Natural killer cell (primary cell): ENCODE results near the gene FIBCD1. TPM values are rescaled to one million over a fixed set of nuclear protein-coding genes. Genes with fewer than 3 reads are reported as not detected.

ENCODE experiments used
- ATAC-seq, 3 donors: fragments of 150-1000 bp in 2 of 3; fragments of 200-7000 bp in 1 of 3; cut with Tn5 transposase; 1 replicate in 1 of 3; 2 replicates in 2 of 3; pipeline ENCODE4 v1.10.0; 2021; ENCODE audit warnings: mild to moderate bottlenecking in 2 of 3, moderate library complexity in 2 of 3
- DNase-seq, 2 donors: peaks; one replicate each; pipeline versions ENCODE4 v3.0.0 to v3.0.0-alpha.2; 2013 to 2021; ENCODE audit warnings: mixed read lengths in 1 of 2
- H3K27ac ChIP-seq: one replicate; pipeline ENCODE4 v1.5.1; 2013; ENCODE audit warnings: mild to moderate bottlenecking, low read length
- H3K27me3 ChIP-seq: one replicate; pipeline ENCODE4 v1.6.1; 2013; ENCODE audit warnings: low read length; ENCODE audit not compliant: control insufficient read depth, insufficient read depth
- H3K36me3 ChIP-seq: one replicate; pipeline ENCODE4 v1.6.1; 2013; ENCODE audit warnings: low read length; ENCODE audit not compliant: control insufficient read depth, insufficient read depth
- H3K4me1 ChIP-seq: one replicate; pipeline ENCODE4 v1.6.1; 2013; ENCODE audit warnings: low read length; ENCODE audit not compliant: control insufficient read depth, insufficient read depth
- H3K4me3 ChIP-seq: one replicate; pipeline ENCODE4 v1.5.1; 2013; ENCODE audit warnings: low read length
- H3K9me3 ChIP-seq: one replicate; pipeline ENCODE4 v1.6.1; 2013; ENCODE audit warnings: low read length; ENCODE audit not compliant: control insufficient read depth, insufficient read depth
- H3K27ac Mint-ChIP-seq, 2 donors: one replicate each; pipeline ENCODE4 v1.8.0; 2022; ENCODE audit warnings: mild to moderate bottlenecking in 2 of 2, mixed read lengths in 2 of 2, moderate library complexity in 1 of 2
- H3K27me3 Mint-ChIP-seq, 2 donors: one replicate each; pipeline ENCODE4 v1.8.0; 2022; ENCODE audit warnings: low read depth in 2 of 2, mixed read lengths in 2 of 2
- H3K36me3 Mint-ChIP-seq: one replicate; pipeline ENCODE4 v1.8.0; 2022; ENCODE audit warnings: mixed read lengths
- H3K4me1 Mint-ChIP-seq, 2 donors: one replicate each; pipeline ENCODE4 v1.8.0; 2022; ENCODE audit warnings: mixed read lengths in 2 of 2
- H3K4me3 Mint-ChIP-seq: one replicate; pipeline ENCODE4 v1.8.0; 2022; ENCODE audit warnings: mild to moderate bottlenecking, moderate library complexity, mixed read lengths
- H3K9me3 Mint-ChIP-seq, 2 donors: one replicate each; pipeline ENCODE4 v1.8.0; 2022; ENCODE audit warnings: mixed read lengths in 2 of 2
- CTCF ChIP-seq: fragments of 200-600 bp; IDR thresholded peaks from one replicate; pipeline ENCODE4 v1.8.0; 2022; ENCODE audit warnings: antibody characterized with exemption
- WGBS: methylation state at CpG from one replicate; pipeline ENCODE4 v1.1.7; 2013; ENCODE audit warnings: missing lambda C conversion rate; ENCODE audit not compliant: insufficient coverage; 5-methylcytosine and 5-hydroxymethylcytosine counted together
- intact Hi-C: fragments of 100-400 bp; cut with micrococcal nuclease; formaldehyde crosslinking; loops from one replicate; pipeline ENCODE4 v1.14.2; 2022
- total RNA-seq, 4 donors: library from RNA; stranded (reverse); fragments of 120-200 nt in 1 of 4; gene quantifications; one replicate each; pipeline versions ENCODE4 v1.2.3 to v1.2.4, GENCODE V29; 2013 to 2022

FIBCD1 gene
- total RNA-seq, 3 donors from 2014 or later (not counting 1 experiment from before 2014, with no cell fraction given) = not detected

- H3K9me3 ChIP-seq = no peaks in the 10 kb centered on the region
- Mint-ChIP-seq H3K4me3 (no peak overlapping the region), H3K4me1 (no peaks in the 10 kb centered on the region), H3K9me3 (no peaks in the 10 kb centered on the region), H3K27me3 (peaks cover 4 to 8% of the 10 kb centered on the region in 2 donors), H3K27ac (no peak overlapping the region), H3K36me3 (no peaks in the 10 kb centered on the region)
- H3K27ac ChIP-seq = no peak overlapping the region
- TF ChIP-seq CTCF = no peak
- peaks cover 16% of the 10 kb centered on the region for H3K4me1 ChIP-seq
- no peaks in the 10 kb centered on the region for H3K27me3 ChIP-seq
- H3K4me3 ChIP-seq = no peak overlapping the region
- no peak for DNase-seq
- intact Hi-C loops = no loop called here
- no peak for ATAC-seq
- no peaks in the 10 kb centered on the region for H3K36me3 ChIP-seq
- WGBS = 53% methylated on average over 16 of the region's 16 CpGs
Measured at GRCh38 chr9:130980526-130980925, 41.5 kb upstream of the FIBCD1 start.

- ATAC-seq = no peak
- no peak overlapping the region for H3K27ac Mint-ChIP-seq
- H3K27me3 Mint-ChIP-seq = peaks cover 4 to 8% of the 10 kb centered on the region in 2 donors
- H3K9me3 Mint-ChIP-seq = no peaks in the 10 kb centered on the region
- Histone ChIP-seq H3K4me1 (peaks cover 16% of the 10 kb centered on the region), H3K27ac (no peak overlapping the region), H3K9me3 (no peaks in the 10 kb centered on the region), H3K4me3 (no peak overlapping the region), H3K36me3 (no peaks in the 10 kb centered on the region), H3K27me3 (no peaks in the 10 kb centered on the region)
- H3K4me1 Mint-ChIP-seq = no peaks in the 10 kb centered on the region
- WGBS = 90% methylated on average over 20 of the region's 20 CpGs
- no peaks in the 10 kb centered on the region for H3K36me3 Mint-ChIP-seq
- H3K4me3 Mint-ChIP-seq = no peak overlapping the region
- no peak for DNase-seq
- no peak for TF ChIP-seq CTCF
- intact Hi-C loops = no loop called here
Measured at GRCh38 chr9:130979591-130980385, 40.7 kb upstream of the FIBCD1 start.

GRCh38 chr9:130977811-130978221 is 38.8 kb upstream of the FIBCD1 start:
- H3K27me3 ChIP-seq = no peaks in the 10 kb centered on the region
- H3K4me3 ChIP-seq = no peak overlapping the region
- Mint-ChIP-seq H3K27me3 (peaks cover 6 to 8% of the 10 kb centered on the region in 2 donors), H3K27ac (no peak overlapping the region), H3K9me3 (no peaks in the 10 kb centered on the region), H3K4me1 (no peaks in the 10 kb centered on the region), H3K4me3 (no peak overlapping the region), H3K36me3 (no peaks in the 10 kb centered on the region)
- no peak for TF ChIP-seq CTCF
- no peak for DNase-seq
- H3K4me1 ChIP-seq = peaks cover 16% of the 10 kb centered on the region
- ATAC-seq = no peak
- no peak overlapping the region for H3K27ac ChIP-seq
- WGBS = 91% methylated on average over 16 of the region's 16 CpGs
- no peaks in the 10 kb centered on the region for H3K9me3 ChIP-seq
- H3K36me3 ChIP-seq = no peaks in the 10 kb centered on the region
- intact Hi-C loops = no loop called here
